GM23248 (cell line): ENCODE data around the gene DGKQ.

ENCODE experiments used
- EZH2 ChIP-seq: fragments of 200-600 bp; sonication (generic); IDR thresholded peaks from 2 replicates; pipeline ENCODE4 v1.6.1; 2018; ENCODE audit warnings: antibody characterized with exemption, mild to moderate bottlenecking; ENCODE audit not compliant: insufficient read depth, poor library complexity, severe bottlenecking
- EZH2phosphoT487 ChIP-seq: fragments of 200-600 bp; sonication (generic); IDR thresholded peaks from 2 replicates; pipeline ENCODE4 v1.6.1; 2018; ENCODE audit warnings: antibody characterized with exemption, moderate library complexity, mild to moderate bottlenecking, low read depth; ENCODE audit not compliant: insufficient read depth

GRCh38 chr4:931194-931959, 42.0 kb downstream of the DGKQ start:
- TF ChIP-seq EZH2 (no peak), EZH2phosphoT487 (no peak)
